Neural progenitor cell (in vitro differentiated cells): Measurements from ENCODE around the gene UNC5CL.

Experiments used
- CTCF ChIP-seq: fragments of 200-600 bp; sonication (generic); IDR thresholded peaks from 2 replicates; pipeline ENCODE4 v1.5.1; 2017; ENCODE audit warnings: antibody characterized with exemption, mild to moderate bottlenecking
- EZH2 ChIP-seq: fragments of 200-600 bp; sonication (generic); IDR thresholded peaks from 2 replicates; pipeline ENCODE4 v1.6.1; 2017; ENCODE audit warnings: antibody characterized with exemption, mild to moderate bottlenecking, moderate library complexity
- EZH2phosphoT487 ChIP-seq: fragments of 200-600 bp; sonication (generic); IDR thresholded peaks from 2 replicates; pipeline ENCODE4 v1.6.1; 2017; ENCODE audit warnings: antibody characterized with exemption

GRCh38 chr6:41066867-41067304 is 27.9 kb upstream of the UNC5CL start:
- peak; percentile 95 for TF ChIP-seq CTCF
- TF ChIP-seq EZH2: no peak
- no peak for TF ChIP-seq EZH2phosphoT487
